ENCODE measurements around the gene NHLRC3.

DNA sequence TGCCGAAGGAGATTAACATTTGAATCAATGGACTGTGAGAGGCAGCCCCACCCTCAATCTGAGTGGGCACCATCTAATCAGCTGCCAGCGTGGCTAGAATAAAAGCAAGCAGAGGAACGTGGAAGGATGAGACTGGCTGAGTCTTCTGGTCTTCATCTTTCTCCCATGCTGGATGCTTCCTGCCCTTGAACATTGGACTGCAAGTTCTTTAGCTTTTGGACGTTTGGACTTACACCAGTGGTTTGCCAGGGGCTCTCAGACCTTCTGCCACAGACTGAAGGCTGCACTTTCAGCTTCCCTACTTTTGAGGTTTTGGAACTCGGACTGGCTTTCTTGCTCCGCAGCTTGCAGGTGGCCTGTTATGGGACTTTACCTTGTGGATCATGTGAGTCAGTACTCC is 14.7 kb downstream of the NHLRC3 start:
- no peak for TF ChIP-seq CTCF (IDR thresholded peaks at IDR 0.05)
- TF ChIP-seq POLR2A (IDR thresholded peaks at IDR 0.05) = no peak

Data from thyroid gland (tissue), 4 donors.